CD4-positive, alpha-beta T cell treated with Interleukin-6 at 100 ng/mL for 8 hours (primary cell): ENCODE data around the gene GCGR.

ENCODE experiments used
- DNase-seq: peaks from one replicate; pipeline ENCODE4 v3.0.0-alpha.2; 2020; ENCODE audit warnings: mixed read lengths, low spot score

The GCGR gene

DNA sequence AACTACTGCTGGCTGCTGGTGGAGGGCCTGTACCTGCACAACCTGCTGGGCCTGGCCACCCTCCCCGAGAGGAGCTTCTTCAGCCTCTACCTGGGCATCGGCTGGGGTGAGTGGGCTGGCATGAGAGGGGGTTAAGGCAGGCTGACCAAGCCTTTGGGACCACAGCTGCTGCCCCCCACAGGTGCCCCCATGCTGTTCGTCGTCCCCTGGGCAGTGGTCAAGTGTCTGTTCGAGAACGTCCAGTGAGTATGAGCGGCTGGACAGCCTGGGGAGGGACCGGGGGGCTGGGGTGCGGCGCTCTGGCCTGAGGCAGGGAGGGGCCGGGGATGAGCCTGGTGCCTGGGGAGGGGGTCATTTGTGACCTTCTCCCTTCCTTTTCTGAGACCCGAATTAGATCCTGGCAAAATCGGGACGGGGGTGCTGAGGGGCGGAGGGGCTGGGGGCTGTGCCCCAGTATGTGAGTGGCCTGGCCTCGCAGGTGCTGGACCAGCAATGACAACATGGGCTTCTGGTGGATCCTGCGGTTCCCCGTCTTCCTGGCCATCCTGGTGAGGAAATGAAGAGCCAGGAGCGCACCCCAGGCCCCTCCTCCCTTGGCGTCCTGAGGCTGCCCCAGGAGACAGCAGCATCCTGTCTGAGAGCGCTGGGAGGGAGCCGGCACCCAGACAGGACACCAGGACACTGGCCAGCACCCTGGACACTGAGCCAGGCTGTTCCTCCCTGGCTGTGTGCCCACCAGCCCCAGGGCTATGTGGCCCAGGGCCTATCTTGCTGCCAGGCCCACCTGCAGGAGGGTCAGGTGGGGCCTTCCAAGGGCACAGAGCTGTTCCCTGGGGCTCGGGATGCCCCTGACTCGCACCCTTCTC, 8.0 kb downstream of the GCGR start:
- DNase-seq = no peak

- DNase-seq = no peak
Measured at GRCh38 chr17:81812571-81813370, 8.8 kb downstream of the GCGR start.

GRCh38 chr17:81813371-81813684, 9.4 kb downstream of the GCGR start:
- DNase-seq = no peak

DNA sequence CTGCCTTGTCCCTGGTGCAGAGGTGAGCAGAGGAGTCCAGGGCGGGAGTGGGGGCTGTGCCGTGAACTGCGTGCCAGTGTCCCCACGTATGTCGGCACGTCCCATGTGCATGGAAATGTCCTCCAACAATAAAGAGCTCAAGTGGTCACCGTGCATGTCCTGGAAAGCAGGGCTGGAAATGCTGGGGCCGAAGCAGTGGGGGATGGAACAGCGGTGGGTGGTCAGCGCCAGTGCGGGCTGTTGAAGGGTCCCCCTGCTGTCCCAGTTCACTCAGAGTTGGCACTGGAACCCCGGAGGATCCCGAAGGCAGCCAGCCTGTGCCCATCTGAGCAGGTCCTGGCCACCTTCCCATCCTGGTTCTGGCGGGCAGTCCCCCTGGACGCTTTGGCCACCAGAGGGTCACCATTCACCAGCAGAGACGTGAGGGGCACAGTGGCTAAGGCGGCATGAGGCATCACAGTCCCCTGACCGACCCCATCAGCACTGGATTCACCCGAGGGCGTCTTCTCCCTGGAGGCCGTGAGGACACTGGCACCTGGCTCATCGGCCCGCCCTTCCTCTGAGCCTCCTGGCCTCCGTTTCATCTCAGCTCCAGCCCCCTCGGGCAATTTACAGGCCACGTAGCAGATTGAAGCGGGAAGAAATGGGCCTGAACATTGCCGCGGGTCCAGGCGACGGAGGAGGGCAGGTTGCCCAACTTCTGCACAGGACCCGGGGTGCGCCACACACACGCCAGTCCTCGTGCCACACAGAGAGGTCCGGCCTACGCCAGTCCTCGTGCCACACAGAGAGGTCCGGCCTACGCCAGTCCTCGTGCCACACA, 10.1 kb downstream of the GCGR start:
- no peak for DNase-seq

GRCh38 chr17:81814748-81815645, 11.0 kb downstream of the GCGR start:
- DNase-seq = no peak

- DNase-seq = no peak
Measured at GRCh38 chr17:81815646-81815986, 11.7 kb downstream of the GCGR start.

GRCh38 chr17:81817758-81818147, 13.8 kb downstream of the GCGR start:
- DNase-seq = no peak

GRCh38 chr17:81819708-81820107, 15.8 kb downstream of the GCGR start:
- no peak for DNase-seq

- no peak for DNase-seq
Measured at GRCh38 chr17:81821147-81821546, 17.2 kb downstream of the GCGR start.

- DNase-seq = no peak
Measured at GRCh38 chr17:81821603-81822311, 17.8 kb downstream of the GCGR start.

DNA sequence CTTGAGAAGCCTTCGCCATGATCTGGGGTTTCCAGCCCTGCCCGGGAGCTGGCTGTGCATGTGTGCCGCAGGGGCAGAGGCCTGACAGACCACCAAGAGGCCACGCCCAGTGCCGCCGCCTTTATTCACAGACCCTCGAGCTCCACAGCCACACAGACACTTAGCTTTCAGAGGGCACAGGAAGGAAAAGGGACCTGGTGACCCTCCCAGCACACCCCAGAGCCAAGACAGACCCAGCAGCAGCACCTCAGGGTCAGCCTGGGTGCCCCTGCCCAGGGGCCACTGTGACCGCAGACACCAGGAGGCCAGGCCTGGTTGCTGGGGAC, 18.3 kb downstream of the GCGR start:
- no peak for DNase-seq

DNA sequence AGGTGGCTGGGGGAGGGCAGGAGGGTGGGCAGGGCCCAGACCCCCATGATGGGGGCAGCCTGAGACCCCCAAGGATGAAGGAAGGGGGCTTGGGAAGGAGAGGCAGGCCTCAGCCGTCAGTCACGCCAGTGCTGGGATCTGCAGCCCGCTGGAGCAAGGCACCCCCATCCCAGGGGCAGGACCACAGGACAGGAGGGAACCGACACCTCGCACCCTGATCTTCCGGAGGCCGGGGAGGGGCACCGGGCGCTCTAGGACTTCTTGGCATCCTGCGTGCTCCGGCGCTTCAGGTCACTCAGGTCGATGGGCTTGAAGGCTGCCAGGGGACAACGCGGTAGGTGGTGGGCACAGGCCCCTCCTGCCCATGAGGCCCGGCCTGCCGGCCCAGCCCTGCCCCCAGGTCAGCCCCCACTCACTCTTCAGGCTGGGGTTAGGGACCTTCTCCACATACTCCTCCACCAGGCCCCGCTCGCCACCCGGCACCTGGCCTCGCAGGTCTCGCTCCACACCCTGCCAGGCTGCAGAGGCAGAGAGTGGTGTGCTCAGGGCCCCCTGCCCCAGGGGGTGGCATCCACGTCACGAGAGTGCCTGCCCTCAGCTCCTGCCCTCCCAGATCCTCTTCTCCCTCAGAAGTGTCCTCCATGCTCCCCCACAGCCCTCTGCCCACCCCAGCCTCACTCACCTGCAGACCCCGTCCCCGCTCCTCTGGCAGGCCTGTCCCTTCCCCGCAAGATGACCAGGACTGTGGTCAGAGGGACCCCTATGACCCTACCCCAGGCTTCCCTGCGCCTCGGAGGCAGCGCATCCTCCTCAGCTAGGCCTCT, 19.3 kb downstream of the GCGR start:
- no peak for DNase-seq

- no peak for DNase-seq
Measured at GRCh38 chr17:81823820-81824550, 20.0 kb downstream of the GCGR start.

GRCh38 chr17:81824595-81824994, 20.6 kb downstream of the GCGR start:
- DNase-seq = no peak

DNA sequence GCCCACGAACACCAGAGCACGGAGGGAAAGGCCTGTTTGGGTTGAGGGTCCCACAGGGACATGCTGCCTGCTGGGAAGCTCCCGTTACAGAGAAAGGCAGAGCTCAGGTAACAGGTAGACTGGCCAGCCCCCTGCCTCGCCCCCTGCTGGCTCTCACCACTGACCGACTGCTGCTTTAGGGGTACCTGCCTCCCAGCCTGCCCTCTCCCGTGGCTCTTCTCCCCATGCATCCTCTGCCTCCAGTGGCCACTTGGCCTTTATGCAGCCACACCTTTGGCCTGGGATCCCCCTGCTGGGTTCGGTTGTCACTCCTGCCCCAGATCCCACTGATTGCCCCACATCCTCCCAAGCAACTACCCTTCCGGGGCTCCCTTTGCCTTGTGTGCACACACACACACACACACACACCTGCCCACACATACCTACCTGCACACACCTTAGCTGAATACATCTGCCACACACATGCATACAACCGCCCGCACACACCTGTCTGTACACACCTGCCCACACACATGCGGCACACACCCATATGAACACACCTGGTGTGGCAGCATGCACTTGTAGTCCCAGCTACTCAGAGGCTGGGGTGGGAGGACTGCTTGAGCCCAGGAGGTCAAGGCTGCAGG, 22.0 kb downstream of the GCGR start:
- DNase-seq = no peak

DNA sequence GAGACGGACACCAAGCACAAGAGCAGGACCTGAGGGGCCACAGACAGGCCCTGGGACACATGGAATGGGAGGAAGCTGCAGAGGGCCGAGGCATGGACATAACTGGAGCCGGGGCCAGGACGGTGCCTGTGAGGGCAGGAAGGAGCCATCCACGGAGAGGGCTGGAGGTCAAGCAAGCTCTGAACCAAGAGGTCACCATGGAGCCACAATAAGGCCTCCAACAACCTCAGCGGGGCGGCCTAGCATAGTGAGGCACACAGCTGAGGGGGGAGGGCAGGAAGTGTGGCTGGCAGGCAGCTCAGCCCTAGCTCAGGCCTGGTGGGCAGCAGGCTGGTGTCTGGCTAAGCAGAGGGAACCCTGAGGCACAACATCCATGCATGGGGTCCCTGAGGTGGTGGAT, 24.7 kb downstream of the GCGR start:
- no peak for DNase-seq

GRCh38 chr17:81829858-81830257, 25.9 kb downstream of the GCGR start:
- no peak for DNase-seq

- no peak for DNase-seq
Measured at GRCh38 chr17:81831563-81831956, 27.6 kb downstream of the GCGR start.

GRCh38 chr17:81831957-81832607, 28.1 kb downstream of the GCGR start:
- DNase-seq = peak; percentile 37
